Activated CD8-positive, alpha-beta T cell treated with anti-CD3 and anti-CD28 coated beads for 36 hours (primary cell): ENCODE data around the gene CACNA1C. TPM values are rescaled to one million over a fixed set of nuclear protein-coding genes. Genes with fewer than 3 reads are reported as not detected.

Experiments used
- ATAC-seq: fragments of 200-7000 bp; cut with Tn5 transposase; one replicate; pipeline ENCODE4 v1.10.0; 2021; ENCODE audit warnings: mild to moderate bottlenecking, moderate library complexity
- CTCF ChIA-PET: fragments of 350-600 bp; sonication (Branson Sonifier 250); formaldehyde crosslinking; loops from one replicate; lab custom pipeline; 2021; ENCODE audit warnings: antibody characterized with exemption; lab: Charles Lee
- POLR2A ChIA-PET: fragments of 350-600 bp; sonication (Branson Sonifier 250); formaldehyde crosslinking; loops from one replicate; lab custom pipeline; 2021; ENCODE audit warnings: antibody characterized with exemption; lab: Charles Lee
- DNase-seq: peaks from one replicate; pipeline ENCODE4 v3.0.0-alpha.2; 2020
- H3K27ac Mint-ChIP-seq: one replicate; pipeline ENCODE4 v1.8.0; 2021; ENCODE audit warnings: mild to moderate bottlenecking, mixed read lengths
- H3K27me3 Mint-ChIP-seq: one replicate; pipeline ENCODE4 v1.8.0; 2021; ENCODE audit warnings: mixed read lengths
- H3K36me3 Mint-ChIP-seq: one replicate; pipeline ENCODE4 v1.8.0; 2021; ENCODE audit warnings: low read depth, mixed read lengths
- H3K4me1 Mint-ChIP-seq: one replicate; pipeline ENCODE4 v1.8.0; 2021; ENCODE audit warnings: low read depth, mixed read lengths
- H3K4me3 Mint-ChIP-seq: one replicate; pipeline ENCODE4 v1.8.0; 2021; ENCODE audit warnings: mild to moderate bottlenecking, moderate library complexity, mixed read lengths
- H3K9me3 Mint-ChIP-seq: one replicate; pipeline ENCODE4 v1.8.0; 2021; ENCODE audit warnings: mixed read lengths
- intact Hi-C: fragments of 100-400 bp; cut with micrococcal nuclease; formaldehyde crosslinking; loops from one replicate; pipeline ENCODE4 v1.10.0; 2022
- total RNA-seq, 2 experiments: library from RNA; stranded (reverse); gene quantifications; one replicate each; pipeline ENCODE4 v1.2.3, GENCODE V29; 2021
- TF ChIP-seq, protein P1 (sequence below): fragments of 200-600 bp; IDR thresholded peaks from one replicate; pipeline ENCODE4 v1.8.0; 2022; ENCODE audit warnings: antibody characterized with exemption, mild to moderate bottlenecking

The CACNA1C gene
- total RNA-seq, 2 experiments from 2014 or later = 0.02 to 0.05 TPM

DNA sequence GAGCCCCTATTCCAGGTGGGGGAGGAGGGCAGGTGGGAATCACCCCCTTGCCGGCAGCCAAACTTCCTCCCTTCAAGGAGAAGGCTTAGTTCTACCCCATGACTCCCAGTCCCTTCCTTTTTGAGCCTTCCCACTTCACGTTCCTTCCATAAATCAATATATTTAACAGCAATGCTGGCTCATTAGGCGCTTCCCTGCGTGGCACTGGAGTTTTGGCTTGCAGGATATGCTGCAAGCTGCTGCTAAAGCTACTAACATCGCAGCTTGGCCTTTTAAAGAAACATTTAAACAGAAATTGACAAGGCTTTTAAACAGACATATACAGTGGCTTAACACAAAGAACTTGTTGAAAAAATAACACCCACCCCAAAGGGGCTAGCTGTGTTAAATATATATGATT, 434.0 kb downstream of the CACNA1C start:
- H3K4me3 Mint-ChIP-seq = no peak overlapping the region
- no peaks in the 10 kb centered on the region for H3K4me1 Mint-ChIP-seq
- H3K27me3 Mint-ChIP-seq = no peaks in the 10 kb centered on the region
- H3K36me3 Mint-ChIP-seq = no peaks in the 10 kb centered on the region
- H3K27ac Mint-ChIP-seq = no peak overlapping the region
- intact Hi-C loops = no loop called here
- TF ChIP-seq, protein P1, sequence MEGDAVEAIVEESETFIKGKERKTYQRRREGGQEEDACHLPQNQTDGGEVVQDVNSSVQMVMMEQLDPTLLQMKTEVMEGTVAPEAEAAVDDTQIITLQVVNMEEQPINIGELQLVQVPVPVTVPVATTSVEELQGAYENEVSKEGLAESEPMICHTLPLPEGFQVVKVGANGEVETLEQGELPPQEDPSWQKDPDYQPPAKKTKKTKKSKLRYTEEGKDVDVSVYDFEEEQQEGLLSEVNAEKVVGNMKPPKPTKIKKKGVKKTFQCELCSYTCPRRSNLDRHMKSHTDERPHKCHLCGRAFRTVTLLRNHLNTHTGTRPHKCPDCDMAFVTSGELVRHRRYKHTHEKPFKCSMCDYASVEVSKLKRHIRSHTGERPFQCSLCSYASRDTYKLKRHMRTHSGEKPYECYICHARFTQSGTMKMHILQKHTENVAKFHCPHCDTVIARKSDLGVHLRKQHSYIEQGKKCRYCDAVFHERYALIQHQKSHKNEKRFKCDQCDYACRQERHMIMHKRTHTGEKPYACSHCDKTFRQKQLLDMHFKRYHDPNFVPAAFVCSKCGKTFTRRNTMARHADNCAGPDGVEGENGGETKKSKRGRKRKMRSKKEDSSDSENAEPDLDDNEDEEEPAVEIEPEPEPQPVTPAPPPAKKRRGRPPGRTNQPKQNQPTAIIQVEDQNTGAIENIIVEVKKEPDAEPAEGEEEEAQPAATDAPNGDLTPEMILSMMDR = no peak
- no peaks in the 10 kb centered on the region for H3K9me3 Mint-ChIP-seq
- ChIA-PET CTCF (no interaction called here), POLR2A (no interaction called here)
- ATAC-seq = no peak
- no peak for DNase-seq

DNA sequence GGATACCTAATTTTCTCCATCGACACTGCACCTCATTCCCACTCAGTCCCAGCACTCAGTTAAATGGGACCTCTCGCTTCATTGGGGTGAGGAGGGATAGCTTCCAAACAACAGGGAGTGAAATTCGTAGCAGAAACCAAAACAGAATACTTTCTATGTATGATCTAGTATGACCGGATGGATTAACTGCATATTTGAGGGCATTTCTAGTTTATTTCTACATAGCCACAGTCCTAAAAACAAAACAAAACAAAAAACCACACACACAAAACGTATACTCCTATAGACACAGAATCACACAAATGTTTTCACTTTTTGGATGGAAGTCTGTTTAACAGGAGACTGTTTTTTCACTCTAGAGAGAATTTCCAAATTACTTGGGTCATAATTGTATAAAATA, 434.5 kb downstream of the CACNA1C start:
- intact Hi-C loops = no loop called here
- H3K27me3 Mint-ChIP-seq = no peaks in the 10 kb centered on the region
- ChIA-PET POLR2A (no interaction called here), CTCF (interaction anchor here (1.0 kb wide), 1 partner anchor 513 kb away, joined by 3 read pairs; no protein-coding TSS in a partner anchor)
- no peak overlapping the region for H3K4me3 Mint-ChIP-seq
- H3K9me3 Mint-ChIP-seq = no peaks in the 10 kb centered on the region
- H3K27ac Mint-ChIP-seq = no peak overlapping the region
- no peak for DNase-seq
- TF ChIP-seq, protein P1 = no peak
- ATAC-seq = no peak
- no peaks in the 10 kb centered on the region for H3K4me1 Mint-ChIP-seq
- no peaks in the 10 kb centered on the region for H3K36me3 Mint-ChIP-seq

DNA sequence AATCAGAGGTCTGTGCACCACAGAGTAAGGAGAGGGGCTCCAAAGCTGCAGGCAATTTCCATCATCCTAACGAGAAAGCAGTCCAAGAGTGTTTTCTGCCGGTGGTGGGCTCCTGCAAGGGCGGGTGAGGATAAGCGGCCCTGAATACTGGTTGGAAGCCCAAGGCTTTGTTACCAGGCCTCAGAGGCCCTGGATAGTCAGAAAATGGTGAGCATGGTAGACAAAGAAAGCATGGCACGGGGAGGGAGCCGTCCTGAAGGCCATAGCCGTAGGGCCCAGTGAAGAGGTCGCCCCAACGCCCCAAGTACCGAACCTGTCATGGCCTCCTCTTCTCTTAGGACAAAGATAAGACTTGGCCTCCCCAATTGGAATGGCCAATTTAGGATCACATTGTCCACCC, 435.3 kb downstream of the CACNA1C start:
- intact Hi-C loops = no loop called here
- H3K36me3 Mint-ChIP-seq = no peaks in the 10 kb centered on the region
- H3K4me3 Mint-ChIP-seq = no peak overlapping the region
- ATAC-seq (no peak), DNase-seq (no peak)
- no peaks in the 10 kb centered on the region for H3K4me1 Mint-ChIP-seq
- ChIA-PET CTCF (interaction anchor here (1.0 kb wide), 1 partner anchor 513 kb away, joined by 3 read pairs; no protein-coding TSS in a partner anchor), POLR2A (no interaction called here)
- TF ChIP-seq, protein P1 = no peak
- H3K27me3 Mint-ChIP-seq = no peaks in the 10 kb centered on the region
- no peak overlapping the region for H3K27ac Mint-ChIP-seq
- no peaks in the 10 kb centered on the region for H3K9me3 Mint-ChIP-seq

DNA sequence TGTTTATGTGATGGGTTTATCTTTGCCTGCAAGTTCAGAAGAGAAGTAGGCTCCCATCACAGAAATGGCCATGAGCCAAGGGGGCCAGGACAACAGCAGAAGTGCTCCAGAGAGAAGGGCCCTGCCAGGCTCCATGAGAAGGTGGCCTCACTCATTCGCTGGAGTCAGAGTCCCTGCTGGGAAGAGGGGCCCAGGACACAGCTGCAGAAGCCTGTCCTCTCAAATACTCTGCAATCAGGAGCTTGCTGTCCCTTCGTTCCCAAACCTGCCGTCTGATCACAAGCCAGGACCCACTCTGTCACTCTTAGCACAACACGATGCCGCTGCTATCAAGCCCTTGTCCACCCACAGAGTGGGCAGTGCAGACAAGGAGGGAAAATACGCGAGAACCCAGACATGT, 435.8 kb downstream of the CACNA1C start:
- ATAC-seq (no peak), DNase-seq (no peak)
- Mint-ChIP-seq H3K36me3 (no peaks in the 10 kb centered on the region), H3K9me3 (no peaks in the 10 kb centered on the region), H3K4me1 (no peaks in the 10 kb centered on the region), H3K4me3 (no peak overlapping the region), H3K27ac (no peak overlapping the region), H3K27me3 (no peaks in the 10 kb centered on the region)
- intact Hi-C loops = no loop called here
- ChIA-PET POLR2A (no interaction called here), CTCF (no interaction called here)
- TF ChIP-seq, protein P1 = no peak

DNA sequence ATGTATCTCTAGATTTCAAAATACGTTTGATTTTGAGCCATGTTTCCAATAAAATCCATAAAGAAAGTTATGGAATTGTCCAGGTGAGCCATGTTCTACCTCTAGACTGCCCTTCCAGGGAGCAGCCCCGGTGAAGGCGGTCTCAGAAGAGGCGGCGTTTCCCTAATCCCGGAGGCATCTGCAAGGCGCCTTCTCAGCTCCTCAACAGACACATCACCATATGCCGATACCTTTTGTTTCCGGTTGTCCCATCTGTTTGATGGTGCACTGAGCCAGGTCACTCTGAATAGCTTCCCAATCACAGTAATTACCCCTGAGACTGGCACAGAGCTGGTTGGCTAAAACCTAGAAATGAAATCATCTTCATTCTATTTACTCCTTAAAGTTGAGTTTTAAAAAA, 436.5 kb downstream of the CACNA1C start:
- DNase-seq = no peak
- H3K4me1 Mint-ChIP-seq = no peaks in the 10 kb centered on the region

More for the DNA sequence above, 436.5 kb downstream of the CACNA1C start:
- H3K4me3 Mint-ChIP-seq = no peak overlapping the region
- no peaks in the 10 kb centered on the region for H3K36me3 Mint-ChIP-seq
- H3K27ac Mint-ChIP-seq = no peak overlapping the region
- POLR2A ChIA-PET = no interaction called here
- H3K9me3 Mint-ChIP-seq = no peaks in the 10 kb centered on the region
- CTCF ChIA-PET = no interaction called here
- ATAC-seq = no peak
- intact Hi-C loops = no loop called here
- H3K27me3 Mint-ChIP-seq = no peaks in the 10 kb centered on the region
- TF ChIP-seq, protein P1 = no peak
